IMR-90 (cell line): ENCODE results near the gene TBC1D24. TPM values are rescaled to one million over a fixed set of nuclear protein-coding genes. Genes with fewer than 3 reads are reported as not detected.

ENCODE experiments used
- ATAC-seq: fragments of 200-7000 bp; cut with Tn5 transposase; 2 replicates; pipeline ENCODE4 v1.9.1; 2020; ENCODE audit warnings: low read depth, mild to moderate bottlenecking, moderate library complexity
- BruUV-seq: library from RNA; stranded (reverse); fragments of 400-500 nt; replicated peaks from 2 replicates; lab custom pipeline; 2021; lab: Mats Ljungman, UMichigan
- CTCF ChIA-PET: fragments of 300-600 bp; formaldehyde crosslinking; extraction: SDS; loops from one replicate; lab custom pipeline; 2021; ENCODE audit warnings: antibody characterized with exemption; lab: Yijun Ruan, JAX
- POLR2A ChIA-PET: fragments of 300-600 bp; sonication (Branson Sonifier 250); formaldehyde crosslinking; loops from one replicate; lab custom pipeline; 2022; ENCODE audit warnings: antibody characterized with exemption; ENCODE audit not compliant: unreplicated experiment; lab: Charles Lee
- DNase-seq: peaks from one replicate; pipeline ENCODE4 v3.0.0; 2013
- H2AFZ ChIP-seq: replicated peaks from 2 replicates; pipeline ENCODE3; 2013; ENCODE audit warnings: low read length, mild to moderate bottlenecking; ENCODE audit not compliant: poor library complexity
- H2AK5ac ChIP-seq: 2 replicates; pipeline ENCODE4 v1.6.1; 2013; ENCODE audit warnings: low read depth, low read length, inconsistent platforms
- H2AK9ac ChIP-seq: replicated peaks from 2 replicates; pipeline ENCODE3; 2013; ENCODE audit warnings: mild to moderate bottlenecking, low read depth, low read length, moderate library complexity; ENCODE audit not compliant: poor library complexity
- H2BK120ac ChIP-seq: 2 replicates; pipeline ENCODE4 v1.6.1; 2013; ENCODE audit warnings: low read depth, low read length, inconsistent platforms
- H2BK15ac ChIP-seq: 3 replicates; pipeline ENCODE4 v1.6.1; 2013; ENCODE audit warnings: low read depth, low read length, inconsistent platforms
- H2BK20ac ChIP-seq: 2 replicates; pipeline ENCODE4 v1.6.1; 2013; ENCODE audit warnings: low read depth, mild to moderate bottlenecking, inconsistent platforms, low read length, moderate library complexity
- H2BK5ac ChIP-seq: 2 replicates; pipeline ENCODE4 v1.6.1; 2013; ENCODE audit warnings: mild to moderate bottlenecking, low read depth, low read length, inconsistent platforms; ENCODE audit not compliant: poor library complexity, severe bottlenecking
- H3K14ac ChIP-seq: replicated peaks from 2 replicates; pipeline ENCODE4 v1.6.1; 2013; ENCODE audit warnings: low read depth, low read length, inconsistent platforms
- H3K18ac ChIP-seq: 2 replicates; pipeline ENCODE4 v1.6.1; 2013; ENCODE audit warnings: low read depth, low read length, control low read depth
- H3K23ac ChIP-seq: 2 replicates; pipeline ENCODE4 v1.6.1; 2013; ENCODE audit warnings: low read depth, low read length, inconsistent platforms
- H3K27ac ChIP-seq: 2 replicates; pipeline ENCODE4 v1.5.1; 2013; ENCODE audit warnings: mild to moderate bottlenecking, control low read depth, low read length; ENCODE audit not compliant: insufficient read depth
- H3K27me3 ChIP-seq: 2 replicates; pipeline ENCODE4 v1.6.1; 2013; ENCODE audit warnings: low read length; ENCODE audit not compliant: control insufficient read depth, insufficient read depth
- H3K36me3 ChIP-seq: 2 replicates; pipeline ENCODE4 v1.6.1; 2013; ENCODE audit warnings: low read length, mixed read lengths; ENCODE audit not compliant: control insufficient read depth, insufficient read depth
- H3K4ac ChIP-seq: 2 replicates; pipeline ENCODE4 v1.6.1; 2013; ENCODE audit warnings: low read depth, low read length, inconsistent platforms
- H3K4me1 ChIP-seq: 2 replicates; pipeline ENCODE4 v1.6.1; 2013; ENCODE audit warnings: low read length, mixed read lengths; ENCODE audit not compliant: control insufficient read depth, insufficient read depth
- H3K4me2 ChIP-seq: 2 replicates; pipeline ENCODE4 v1.6.1; 2013; ENCODE audit warnings: low read depth, mild to moderate bottlenecking, control low read depth, low read length, moderate library complexity
- H3K4me3 ChIP-seq: 2 replicates; pipeline ENCODE4 v1.5.1; 2013; ENCODE audit warnings: low read depth, mild to moderate bottlenecking, control low read depth, low read length, moderate library complexity; ENCODE audit not compliant: insufficient read depth
- H3K56ac ChIP-seq: 2 replicates; pipeline ENCODE4 v1.6.1; 2013; ENCODE audit warnings: low read length, inconsistent platforms; ENCODE audit not compliant: insufficient read depth; ENCODE audit errors: extremely low read depth
- H3K79me1 ChIP-seq, 2 experiments: 2 replicates each; pipeline ENCODE4 v1.6.1; 2013; ENCODE audit warnings: low read length in 2 of 2, inconsistent platforms in 1 of 2, low read depth in 1 of 2
- H3K9ac ChIP-seq: 2 replicates; pipeline ENCODE4 v1.6.1; 2013; ENCODE audit warnings: low read depth, low read length, control low read depth
- H3K9me1 ChIP-seq: 2 replicates; pipeline ENCODE4 v1.6.1; 2013; ENCODE audit warnings: low read length, inconsistent platforms; ENCODE audit not compliant: insufficient read depth
- H3K9me3 ChIP-seq: 2 replicates; pipeline ENCODE4 v1.6.1; 2013; ENCODE audit warnings: low read length; ENCODE audit not compliant: control insufficient read depth, insufficient read depth
- H4K20me1 ChIP-seq: 2 replicates; pipeline ENCODE4 v1.6.1; 2013; ENCODE audit warnings: low read length, inconsistent platforms; ENCODE audit not compliant: insufficient read depth
- H4K5ac ChIP-seq: 2 replicates; pipeline ENCODE4 v1.6.1; 2013; ENCODE audit warnings: mild to moderate bottlenecking, low read depth, low read length, control low read depth
- H4K8ac ChIP-seq, 2 experiments: 2 replicates each; pipeline ENCODE4 v1.6.1; 2013; ENCODE audit warnings: low read depth in 2 of 2, low read length in 2 of 2, control low read depth in 1 of 2, inconsistent platforms in 1 of 2
- H4K91ac ChIP-seq: 2 replicates; pipeline ENCODE4 v1.6.1; 2013; ENCODE audit warnings: low read depth, low read length, inconsistent platforms; ENCODE audit not compliant: insufficient read depth
- BHLHE40 ChIP-seq: fragments of 150-350 bp; IDR thresholded peaks from 2 replicates; pipeline ENCODE4 v1.6.1; 2016; ENCODE audit warnings: mild to moderate bottlenecking, low read depth, low read length
- CHD1 ChIP-seq: IDR thresholded peaks from 2 replicates; pipeline ENCODE4 v1.6.1; 2012; ENCODE audit warnings: low read depth, low read length, improper control_type of control experiment
- MAZ ChIP-seq: IDR thresholded peaks from 2 replicates; pipeline ENCODE4 v1.6.1; 2012; ENCODE audit warnings: low read depth, mild to moderate bottlenecking, low read length, improper control_type of control experiment, moderate library complexity, borderline replicate concordance
- NFE2L2 ChIP-seq: fragments of 150-350 bp; IDR thresholded peaks from 2 replicates; pipeline ENCODE4 v1.6.1; 2016; ENCODE audit warnings: low read depth, mild to moderate bottlenecking, low read length
- POLR2A ChIP-seq: IDR thresholded peaks from 2 replicates; pipeline ENCODE4 v1.6.1; 2012; ENCODE audit warnings: mild to moderate bottlenecking, low read depth, low read length
- RAD21 ChIP-seq: IDR thresholded peaks from 2 replicates; pipeline ENCODE4 v1.6.1; 2012; ENCODE audit warnings: low read length, improper control_type of control experiment
- WGBS, 2 experiments: methylation state at CpG; one replicate each; pipeline versions ENCODE4 v1.1.5 to v1.1.7; 2013; ENCODE audit warnings: missing lambda C conversion rate in 2 of 2; ENCODE audit not compliant: insufficient read length in 1 of 2; ENCODE audit errors: extremely low coverage in 2 of 2; 5-methylcytosine and 5-hydroxymethylcytosine counted together
- dilution Hi-C: fragments of 300-500 bp; cut with HindIII; formaldehyde crosslinking; loops from one replicate; pipeline ENCODE4 v1.14.3; 2018; ENCODE audit warnings: low sequenced_read_pairs; ENCODE audit not compliant: unreplicated experiment
- in situ Hi-C: fragments of 300-500 bp; cut with MboI; formaldehyde crosslinking; loops from 3 replicates; pipeline ENCODE4 v1.14.3; 2019; ENCODE audit warnings: low sequenced_read_pairs, inconsistent platforms, mixed read lengths
- intact Hi-C: fragments of 100-400 bp; cut with micrococcal nuclease; formaldehyde crosslinking; loops from 2 replicates; pipeline ENCODE4 v1.10.0; 2022
- polyA plus RNA-seq, 3 experiments: library from polyadenylated mRNA; depleted of rRNA; stranded (reverse); fragments of >200 nt; gene quantifications; 2 replicates each; pipeline ENCODE4 v1.2.3, GENCODE V29; 2012; ENCODE audit warnings: low replicate concordance in 1 of 3
- total RNA-seq: library from RNA; depleted of rRNA; stranded (reverse); fragments of >200 nt; gene quantifications from 2 replicates; pipeline ENCODE4 v1.2.3, GENCODE V29; 2012
- TF ChIP-seq, protein P1 (sequence below): fragments of 150-350 bp; IDR thresholded peaks from 2 replicates; pipeline ENCODE4 v1.6.1; 2017; ENCODE audit warnings: mild to moderate bottlenecking, antibody characterized with exemption, low read length, low read depth
- TF ChIP-seq, protein P2 (sequence below): conservative IDR thresholded peaks from 2 replicates; pipeline ENCODE4 v1.5.1; 2012; ENCODE audit warnings: mild to moderate bottlenecking, low read depth, low read length, improper control_type of control experiment

The TBC1D24 gene
- total and polyA plus RNA-seq, 2 of the 4 experiments (the other 2 are of a cell fraction): 7.5 to 13.4 TPM

DNA sequence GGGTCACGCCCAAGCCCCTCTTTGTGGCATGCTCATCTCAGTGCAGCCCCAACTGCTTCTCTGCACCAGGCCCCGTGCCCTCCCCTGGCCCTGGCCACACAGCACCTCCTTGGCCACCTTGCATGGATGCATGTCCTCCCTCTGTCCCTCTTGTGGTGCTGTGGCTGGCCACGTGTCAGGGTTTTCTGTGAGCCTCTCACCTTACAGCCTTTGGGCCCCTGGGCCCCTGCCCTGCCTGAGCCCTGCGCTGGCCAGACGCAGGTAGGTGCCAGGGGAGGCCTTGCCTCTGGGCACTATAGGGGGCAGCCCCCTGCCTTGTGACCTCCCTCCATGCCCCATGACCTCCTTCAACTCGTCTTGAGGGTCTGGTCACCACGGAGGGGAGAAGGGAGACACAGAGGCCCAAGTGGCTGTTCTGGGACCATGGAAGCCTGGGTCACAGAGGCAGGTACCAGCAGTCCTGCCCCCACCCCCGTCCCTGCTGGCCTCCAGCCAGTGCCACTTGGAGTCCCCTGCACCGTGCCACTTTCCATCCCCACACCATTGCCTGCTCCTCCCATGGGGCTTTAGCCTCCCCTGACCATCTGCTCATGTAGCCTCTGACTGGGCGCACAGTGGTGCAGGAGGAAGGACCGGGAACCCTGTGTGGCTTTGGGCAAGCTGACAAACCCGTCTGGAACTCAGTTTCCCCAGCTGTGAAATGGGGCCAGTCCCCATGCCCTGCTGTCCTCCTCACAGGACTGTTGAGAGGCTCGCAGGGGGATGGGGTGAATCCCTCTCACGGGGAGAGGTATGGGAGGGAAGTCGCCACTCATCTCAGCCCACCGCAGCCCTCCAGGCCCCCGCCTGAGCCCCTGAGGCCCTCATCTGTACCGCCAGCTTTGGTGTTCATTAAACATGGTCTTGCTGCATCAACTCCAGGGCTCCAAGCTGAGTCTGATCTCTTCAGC is 27.3 kb downstream of the TBC1D24 start (continued):
- TF ChIP-seq, protein P1, sequence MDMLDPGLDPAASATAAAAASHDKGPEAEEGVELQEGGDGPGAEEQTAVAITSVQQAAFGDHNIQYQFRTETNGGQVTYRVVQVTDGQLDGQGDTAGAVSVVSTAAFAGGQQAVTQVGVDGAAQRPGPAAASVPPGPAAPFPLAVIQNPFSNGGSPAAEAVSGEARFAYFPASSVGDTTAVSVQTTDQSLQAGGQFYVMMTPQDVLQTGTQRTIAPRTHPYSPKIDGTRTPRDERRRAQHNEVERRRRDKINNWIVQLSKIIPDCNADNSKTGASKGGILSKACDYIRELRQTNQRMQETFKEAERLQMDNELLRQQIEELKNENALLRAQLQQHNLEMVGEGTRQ: no peak
- TF ChIP-seq RAD21: no peak

DNA sequence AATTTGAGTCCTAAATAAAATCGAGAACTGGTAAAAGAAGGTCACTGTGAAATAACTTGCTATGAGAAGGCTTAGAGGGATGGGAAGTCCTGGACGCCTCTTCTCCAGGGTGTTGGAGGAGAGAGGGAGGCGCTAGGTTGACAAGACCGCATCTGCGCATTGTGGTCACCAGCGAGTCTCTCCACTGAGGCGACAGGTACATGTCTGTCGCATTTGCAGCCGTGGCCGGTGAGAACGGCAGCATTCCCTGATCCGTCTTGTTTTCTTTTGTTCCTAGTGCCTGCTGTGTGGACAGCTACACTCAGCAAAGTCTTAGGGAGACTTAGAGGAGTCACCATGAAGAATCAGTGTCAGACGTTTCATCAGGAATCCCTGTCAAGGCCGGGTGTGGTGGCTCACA is 30.8 kb downstream of the TBC1D24 start:
- BruUV-seq: no TSS peak
- intact Hi-C loops: no loop called here
- POLR2A ChIA-PET: no interaction called here

More for the DNA sequence above, 30.8 kb downstream of the TBC1D24 start:
- Histone ChIP-seq H3K4me2 (no peak overlapping the region), H3K9ac (no peak overlapping the region), H4K20me1 (peaks cover 13% of the 10 kb centered on the region; the same call in 1 of the 2 replicates), H2AK5ac (no peak overlapping the region), H3K14ac (no peak overlapping the region), H2AK9ac (no peak overlapping the region), H3K4ac (no peak overlapping the region), H3K79me1 (peaks cover 0 to 19% of the 10 kb centered on the region in 2 experiments; a peak in 1 of 4 replicates), H3K27ac (no peak overlapping the region), H3K9me3 (no peaks in the 10 kb centered on the region), H2BK15ac (no peak overlapping the region), H2BK120ac (no peak overlapping the region), H3K4me3 (no peak overlapping the region), H3K36me3 (no peaks in the 10 kb centered on the region), H2BK20ac (no peak overlapping the region), H3K9me1 (no peaks in the 10 kb centered on the region), H3K56ac (no peak overlapping the region), H4K91ac (no peak overlapping the region), H2BK5ac (no peak overlapping the region), H3K27me3 (no peaks in the 10 kb centered on the region), H2AFZ (no peak overlapping the region), H3K4me1 (peaks cover 9% of the 10 kb centered on the region), H4K5ac (no peak overlapping the region), H3K23ac (no peak overlapping the region), H3K18ac (no peak overlapping the region), H4K8ac (no peak overlapping the region)
- WGBS, 2 experiments: 100% methylated on average over 1 of the region's 14 CpGs; no CpG with 5 or more reads in 1 of the 2 experiments
- CTCF ChIA-PET: no interaction called here
- DNase-seq: no peak
- TF ChIP-seq POLR2A: no peak
- no peak for TF ChIP-seq CHD1
- no peak for TF ChIP-seq RAD21
- TF ChIP-seq, protein P2, sequence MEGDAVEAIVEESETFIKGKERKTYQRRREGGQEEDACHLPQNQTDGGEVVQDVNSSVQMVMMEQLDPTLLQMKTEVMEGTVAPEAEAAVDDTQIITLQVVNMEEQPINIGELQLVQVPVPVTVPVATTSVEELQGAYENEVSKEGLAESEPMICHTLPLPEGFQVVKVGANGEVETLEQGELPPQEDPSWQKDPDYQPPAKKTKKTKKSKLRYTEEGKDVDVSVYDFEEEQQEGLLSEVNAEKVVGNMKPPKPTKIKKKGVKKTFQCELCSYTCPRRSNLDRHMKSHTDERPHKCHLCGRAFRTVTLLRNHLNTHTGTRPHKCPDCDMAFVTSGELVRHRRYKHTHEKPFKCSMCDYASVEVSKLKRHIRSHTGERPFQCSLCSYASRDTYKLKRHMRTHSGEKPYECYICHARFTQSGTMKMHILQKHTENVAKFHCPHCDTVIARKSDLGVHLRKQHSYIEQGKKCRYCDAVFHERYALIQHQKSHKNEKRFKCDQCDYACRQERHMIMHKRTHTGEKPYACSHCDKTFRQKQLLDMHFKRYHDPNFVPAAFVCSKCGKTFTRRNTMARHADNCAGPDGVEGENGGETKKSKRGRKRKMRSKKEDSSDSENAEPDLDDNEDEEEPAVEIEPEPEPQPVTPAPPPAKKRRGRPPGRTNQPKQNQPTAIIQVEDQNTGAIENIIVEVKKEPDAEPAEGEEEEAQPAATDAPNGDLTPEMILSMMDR: no peak
- no peak for TF ChIP-seq BHLHE40
- TF ChIP-seq MAZ: no peak
- no peak for TF ChIP-seq NFE2L2
- dilution Hi-C loops: no loop called here
- in situ Hi-C loops: loop anchor here (10.0 kb wide), 1 partner anchor 251 kb away; the partner anchor contains the start of gene ECI1
- ATAC-seq: no peak
